KBM-7 (cell line): ENCODE measurements around the gene NOL4L.

Source experiments
- DNase-seq: peaks from one replicate; pipeline ENCODE4 v3.0.0-alpha.2; 2015
- in situ Hi-C: fragments of 300-500 bp; cut with MboI; formaldehyde crosslinking; loops from 2 replicates; pipeline ENCODE4 v1.14.3; 2020; ENCODE audit warnings: low sequenced_read_pairs, low pct_unique_long_range_greater_than_20kb, mixed read lengths

The NOL4L gene

GRCh38 chr20:32447136-32448027 is 137.8 kb downstream of the NOL4L start:
- in situ Hi-C loops: no loop called here
- DNase-seq: no peak

GRCh38 chr20:32446301-32447100 is 138.6 kb downstream of the NOL4L start:
- in situ Hi-C loops: no loop called here
- DNase-seq: no peak

- in situ Hi-C loops: no loop called here
- peak; percentile 53 for DNase-seq
These were observed 139.4 kb downstream of the NOL4L start for GRCh38 chr20:32445539-32446273.

GRCh38 chr20:32444474-32445220 is 140.5 kb downstream of the NOL4L start:
- DNase-seq: no peak
- in situ Hi-C loops: no loop called here

GRCh38 chr20:32443386-32443974 is 141.7 kb downstream of the NOL4L start:
- in situ Hi-C loops: no loop called here
- no peak for DNase-seq

GRCh38 chr20:32442630-32443373 is 142.3 kb downstream of the NOL4L start:
- DNase-seq: no peak
- in situ Hi-C loops: no loop called here

- in situ Hi-C loops: no loop called here
- no peak for DNase-seq
These were observed 143.5 kb downstream of the NOL4L start for GRCh38 chr20:32441638-32442037.

- in situ Hi-C loops: no loop called here
These were observed 144.4 kb downstream of the NOL4L start for GRCh38 chr20:32440758-32441078.

GRCh38 chr20:32440069-32440757 is 144.9 kb downstream of the NOL4L start:
- no peak for DNase-seq
- in situ Hi-C loops: no loop called here

More at GRCh38 chr20:32440758-32441078, 144.4 kb downstream of the NOL4L start:
- no peak for DNase-seq

- in situ Hi-C loops: no loop called here
- DNase-seq: no peak
These were observed 145.9 kb downstream of the NOL4L start for GRCh38 chr20:32439132-32439829.

GRCh38 chr20:32438331-32438858 is 146.7 kb downstream of the NOL4L start:
- no peak for DNase-seq
- in situ Hi-C loops: no loop called here

GRCh38 chr20:32437391-32438074 is 147.6 kb downstream of the NOL4L start:
- no peak for DNase-seq
- in situ Hi-C loops: no loop called here

GRCh38 chr20:32436968-32437367 is 148.2 kb downstream of the NOL4L start:
- no peak for DNase-seq
- in situ Hi-C loops: no loop called here

- in situ Hi-C loops: no loop called here
- DNase-seq: no peak
These were observed 148.8 kb downstream of the NOL4L start for GRCh38 chr20:32436142-32436861.

GRCh38 chr20:32435449-32436107 is 149.6 kb downstream of the NOL4L start:
- DNase-seq: no peak
- in situ Hi-C loops: no loop called here
